ENCODE measurements around the gene NHSL1.

GRCh38 chr6:138485586-138486248, 13.6 kb downstream of the NHSL1 start:
- TF ChIP-seq EZH2 (IDR thresholded peaks at IDR 0.05; ENCODE audit: insufficient read depth, low read length) (no peak), CTCF (IDR thresholded peaks at IDR 0.05; ENCODE audit: insufficient read depth, low read depth, low read length) (no peak)

Data from astrocyte (in vitro differentiated cells and primary cell).